HEK293 (cell line): ENCODE measurements around the gene AKR1A1.

Source experiments
- GLIS2 ChIP-seq: fragments of 450-650 bp; formaldehyde crosslinking; IDR thresholded peaks from 2 replicates; pipeline ENCODE4 v1.5.1; 2016; ENCODE audit warnings: missing biosample characterization, missing genetic modification characterization
- KLF16 ChIP-seq: fragments of 450-650 bp; formaldehyde crosslinking; IDR thresholded peaks from 2 replicates; pipeline ENCODE4 v1.5.1; 2017; ENCODE audit warnings: missing biosample characterization, missing genetic modification characterization
- PRDM1 ChIP-seq: fragments of 450-650 bp; formaldehyde crosslinking; IDR thresholded peaks from 2 replicates; pipeline ENCODE4; 2016; ENCODE audit warnings: missing biosample characterization, missing genetic modification characterization
- RBAK ChIP-seq: fragments of 450-650 bp; formaldehyde crosslinking; IDR thresholded peaks from 2 replicates; pipeline ENCODE4 v1.5.1; 2016; ENCODE audit warnings: missing biosample characterization, missing genetic modification characterization
- REPIN1 ChIP-seq: fragments of 450-650 bp; formaldehyde crosslinking; IDR thresholded peaks from 2 replicates; pipeline ENCODE4 v1.5.1; 2017; ENCODE audit warnings: missing biosample characterization, missing genetic modification characterization, low read depth
- SCRT2 ChIP-seq: fragments of 450-650 bp; formaldehyde crosslinking; IDR thresholded peaks from 2 replicates; pipeline ENCODE4 v1.5.1; 2016; ENCODE audit warnings: missing biosample characterization, missing genetic modification characterization
- WT1 ChIP-seq: fragments of 450-650 bp; formaldehyde crosslinking; IDR thresholded peaks from 2 replicates; pipeline ENCODE4 v1.5.1; 2016; ENCODE audit warnings: missing biosample characterization, missing genetic modification characterization
- ZBTB1 ChIP-seq: fragments of 450-650 bp; formaldehyde crosslinking; IDR thresholded peaks from 2 replicates; pipeline ENCODE4 v1.5.1; 2016; ENCODE audit warnings: missing biosample characterization, missing genetic modification characterization
- ZBTB7A ChIP-seq: fragments of 450-650 bp; formaldehyde crosslinking; IDR thresholded peaks from 2 replicates; pipeline ENCODE4 v1.5.1; 2016; ENCODE audit warnings: low read depth, missing biosample characterization, missing genetic modification characterization
- ZFHX2 ChIP-seq: fragments of 450-650 bp; formaldehyde crosslinking; conservative IDR thresholded peaks from 2 replicates; pipeline ENCODE4 v1.5.1; 2016; ENCODE audit warnings: missing biosample characterization, missing genetic modification characterization
- ZFP37 ChIP-seq: fragments of 450-650 bp; formaldehyde crosslinking; IDR thresholded peaks from 2 replicates; pipeline ENCODE4 v1.5.1; 2016; ENCODE audit warnings: missing biosample characterization, missing genetic modification characterization
- ZNF132 ChIP-seq: fragments of 450-650 bp; formaldehyde crosslinking; IDR thresholded peaks from 2 replicates; pipeline ENCODE4 v1.5.1; 2017; ENCODE audit warnings: missing biosample characterization, missing genetic modification characterization, borderline replicate concordance
- ZNF140 ChIP-seq: fragments of 450-650 bp; formaldehyde crosslinking; IDR thresholded peaks from 2 replicates; pipeline ENCODE4 v1.5.1; 2016; ENCODE audit warnings: missing biosample characterization, missing genetic modification characterization
- ZNF146 ChIP-seq: fragments of 450-650 bp; formaldehyde crosslinking; IDR thresholded peaks from 2 replicates; pipeline ENCODE4 v1.5.1; 2016; ENCODE audit warnings: missing biosample characterization, missing genetic modification characterization
- ZNF155 ChIP-seq: fragments of 450-650 bp; formaldehyde crosslinking; IDR thresholded peaks from 2 replicates; pipeline ENCODE4 v1.5.1; 2016; ENCODE audit warnings: missing biosample characterization, missing genetic modification characterization
- ZNF23 ChIP-seq: fragments of 450-650 bp; formaldehyde crosslinking; IDR thresholded peaks from 2 replicates; pipeline ENCODE4 v1.5.1; 2016; ENCODE audit warnings: missing biosample characterization, missing genetic modification characterization, borderline replicate concordance
- ZNF26 ChIP-seq: fragments of 450-650 bp; formaldehyde crosslinking; IDR thresholded peaks from 2 replicates; pipeline ENCODE4 v1.5.1; 2016; ENCODE audit warnings: missing biosample characterization, missing genetic modification characterization
- ZNF324 ChIP-seq: fragments of 450-650 bp; formaldehyde crosslinking; IDR thresholded peaks from 2 replicates; pipeline ENCODE4 v1.5.1; 2016; ENCODE audit warnings: missing biosample characterization, missing genetic modification characterization
- ZNF433 ChIP-seq: fragments of 450-650 bp; formaldehyde crosslinking; IDR thresholded peaks from 2 replicates; pipeline ENCODE4 v1.5.1; 2016; ENCODE audit warnings: missing biosample characterization, missing genetic modification characterization, low read depth
- ZNF449 ChIP-seq: fragments of 450-650 bp; formaldehyde crosslinking; IDR thresholded peaks from 2 replicates; pipeline ENCODE4 v1.5.1; 2017; ENCODE audit warnings: missing biosample characterization, mild to moderate bottlenecking, missing genetic modification characterization, moderate library complexity
- ZNF664 ChIP-seq: fragments of 450-650 bp; formaldehyde crosslinking; IDR thresholded peaks from 2 replicates; pipeline ENCODE4 v1.5.1; 2016; ENCODE audit warnings: missing biosample characterization, missing genetic modification characterization
- ZNF707 ChIP-seq: fragments of 450-650 bp; formaldehyde crosslinking; IDR thresholded peaks from 2 replicates; pipeline ENCODE4 v1.5.1; 2016; ENCODE audit warnings: missing biosample characterization, missing genetic modification characterization
- ZNF777 ChIP-seq: fragments of 450-650 bp; formaldehyde crosslinking; IDR thresholded peaks from 2 replicates; pipeline ENCODE4 v1.5.1; 2017; ENCODE audit warnings: missing biosample characterization, missing genetic modification characterization, borderline replicate concordance
- ZNF843 ChIP-seq: fragments of 450-650 bp; formaldehyde crosslinking; IDR thresholded peaks from 2 replicates; pipeline ENCODE4 v1.5.1; 2016; ENCODE audit warnings: missing biosample characterization, missing genetic modification characterization
- ZSCAN23 ChIP-seq: fragments of 450-650 bp; formaldehyde crosslinking; IDR thresholded peaks from 2 replicates; pipeline ENCODE4 v1.5.1; 2016; ENCODE audit warnings: missing biosample characterization, missing genetic modification characterization
- TF ChIP-seq, protein P1 (sequence below): fragments of 450-650 bp; formaldehyde crosslinking; IDR thresholded peaks from 2 replicates; pipeline ENCODE4 v1.5.1; 2017; ENCODE audit warnings: missing biosample characterization, missing genetic modification characterization
- TF ChIP-seq, protein P2 (sequence below): fragments of 450-650 bp; formaldehyde crosslinking; conservative IDR thresholded peaks from 2 replicates; pipeline ENCODE4 v1.5.1; 2016; ENCODE audit warnings: low read depth, missing biosample characterization, missing genetic modification characterization
- TF ChIP-seq, protein P3 (sequence below): IDR thresholded peaks from 2 replicates; pipeline ENCODE4 v1.6.1; 2011; ENCODE audit warnings: mild to moderate bottlenecking, low read depth, low read length, borderline replicate concordance

The AKR1A1 gene

GRCh38 chr1:45550401-45551351 is at the start of gene AKR1A1 (continued):
- TF ChIP-seq ZSCAN23 (tag by site-specific recombination): no peak
- TF ChIP-seq ZNF140: no peak
- TF ChIP-seq RBAK: no peak
- no peak for TF ChIP-seq ZNF155 (tag by site-specific recombination)
- TF ChIP-seq ZBTB7A (tag by site-specific recombination): no peak
- no peak for TF ChIP-seq ZNF664 (tag by site-specific recombination)
- TF ChIP-seq ZNF843: no peak
- TF ChIP-seq ZBTB1 (tag by site-specific recombination): no peak; the same call in 1 of the 2 replicates
- TF ChIP-seq, protein P1, sequence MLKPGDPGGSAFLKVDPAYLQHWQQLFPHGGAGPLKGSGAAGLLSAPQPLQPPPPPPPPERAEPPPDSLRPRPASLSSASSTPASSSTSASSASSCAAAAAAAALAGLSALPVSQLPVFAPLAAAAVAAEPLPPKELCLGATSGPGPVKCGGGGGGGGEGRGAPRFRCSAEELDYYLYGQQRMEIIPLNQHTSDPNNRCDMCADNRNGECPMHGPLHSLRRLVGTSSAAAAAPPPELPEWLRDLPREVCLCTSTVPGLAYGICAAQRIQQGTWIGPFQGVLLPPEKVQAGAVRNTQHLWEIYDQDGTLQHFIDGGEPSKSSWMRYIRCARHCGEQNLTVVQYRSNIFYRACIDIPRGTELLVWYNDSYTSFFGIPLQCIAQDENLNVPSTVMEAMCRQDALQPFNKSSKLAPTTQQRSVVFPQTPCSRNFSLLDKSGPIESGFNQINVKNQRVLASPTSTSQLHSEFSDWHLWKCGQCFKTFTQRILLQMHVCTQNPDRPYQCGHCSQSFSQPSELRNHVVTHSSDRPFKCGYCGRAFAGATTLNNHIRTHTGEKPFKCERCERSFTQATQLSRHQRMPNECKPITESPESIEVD (tag by site-specific recombination): no peak
- TF ChIP-seq ZNF324: peak; percentile 77; the same call in 1 of the 2 replicates
- TF ChIP-seq WT1 (tag by site-specific recombination): no peak
- no peak for TF ChIP-seq PRDM1
- peak; percentile 99 for TF ChIP-seq KLF16 (tag by site-specific recombination)
- peak; percentile 93 for TF ChIP-seq ZFHX2 (tag by site-specific recombination)
- TF ChIP-seq ZNF26: no peak
- TF ChIP-seq REPIN1: no peak
- TF ChIP-seq ZNF23: no peak
- TF ChIP-seq SCRT2 (tag by site-specific recombination): no peak
- TF ChIP-seq ZNF433 (tag by site-specific recombination): no peak
- 0 out of 2 replicates have a peak, but pooled peaks have one; percentile 23 for TF ChIP-seq GLIS2
- no peak for TF ChIP-seq ZNF707 (tag by site-specific recombination)
- no peak for TF ChIP-seq ZNF132 (tag by site-specific recombination)
- TF ChIP-seq, protein P2, sequence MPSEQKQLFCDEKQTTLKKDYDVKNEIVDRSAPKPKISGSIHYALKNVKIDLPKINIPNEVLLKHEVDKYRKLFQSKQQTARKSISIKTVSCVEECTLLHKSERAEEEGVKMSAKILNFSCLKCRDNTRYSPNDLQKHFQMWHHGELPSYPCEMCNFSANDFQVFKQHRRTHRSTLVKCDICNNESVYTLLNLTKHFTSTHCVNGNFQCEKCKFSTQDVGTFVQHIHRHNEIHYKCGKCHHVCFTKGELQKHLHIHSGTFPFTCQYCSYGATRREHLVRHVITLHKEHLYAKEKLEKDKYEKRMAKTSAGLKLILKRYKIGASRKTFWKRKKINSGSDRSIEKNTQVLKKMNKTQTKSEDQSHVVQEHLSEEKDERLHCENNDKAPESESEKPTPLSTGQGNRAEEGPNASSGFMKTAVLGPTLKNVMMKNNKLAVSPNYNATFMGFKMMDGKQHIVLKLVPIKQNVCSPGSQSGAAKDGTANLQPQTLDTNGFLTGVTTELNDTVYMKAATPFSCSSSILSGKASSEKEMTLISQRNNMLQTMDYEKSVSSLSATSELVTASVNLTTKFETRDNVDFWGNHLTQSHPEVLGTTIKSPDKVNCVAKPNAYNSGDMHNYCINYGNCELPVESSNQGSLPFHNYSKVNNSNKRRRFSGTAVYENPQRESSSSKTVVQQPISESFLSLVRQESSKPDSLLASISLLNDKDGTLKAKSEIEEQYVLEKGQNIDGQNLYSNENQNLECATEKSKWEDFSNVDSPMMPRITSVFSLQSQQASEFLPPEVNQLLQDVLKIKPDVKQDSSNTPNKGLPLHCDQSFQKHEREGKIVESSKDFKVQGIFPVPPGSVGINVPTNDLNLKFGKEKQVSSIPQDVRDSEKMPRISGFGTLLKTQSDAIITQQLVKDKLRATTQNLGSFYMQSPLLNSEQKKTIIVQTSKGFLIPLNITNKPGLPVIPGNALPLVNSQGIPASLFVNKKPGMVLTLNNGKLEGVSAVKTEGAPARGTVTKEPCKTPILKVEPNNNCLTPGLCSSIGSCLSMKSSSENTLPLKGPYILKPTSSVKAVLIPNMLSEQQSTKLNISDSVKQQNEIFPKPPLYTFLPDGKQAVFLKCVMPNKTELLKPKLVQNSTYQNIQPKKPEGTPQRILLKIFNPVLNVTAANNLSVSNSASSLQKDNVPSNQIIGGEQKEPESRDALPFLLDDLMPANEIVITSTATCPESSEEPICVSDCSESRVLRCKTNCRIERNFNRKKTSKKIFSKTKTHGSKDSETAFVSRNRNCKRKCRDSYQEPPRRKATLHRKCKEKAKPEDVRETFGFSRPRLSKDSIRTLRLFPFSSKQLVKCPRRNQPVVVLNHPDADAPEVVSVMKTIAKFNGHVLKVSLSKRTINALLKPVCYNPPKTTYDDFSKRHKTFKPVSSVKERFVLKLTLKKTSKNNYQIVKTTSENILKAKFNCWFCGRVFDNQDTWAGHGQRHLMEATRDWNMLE (tag by site-specific recombination): peak; percentile 67
- no peak for TF ChIP-seq ZNF146 (tag by site-specific recombination)
- TF ChIP-seq ZNF777 (tag by site-specific recombination): no peak
- TF ChIP-seq ZNF449: no peak
- 0 out of 2 replicates have a peak, but pooled peaks have one; percentile 74 for TF ChIP-seq ZFP37 (tag by site-specific recombination)
- TF ChIP-seq, protein P3, sequence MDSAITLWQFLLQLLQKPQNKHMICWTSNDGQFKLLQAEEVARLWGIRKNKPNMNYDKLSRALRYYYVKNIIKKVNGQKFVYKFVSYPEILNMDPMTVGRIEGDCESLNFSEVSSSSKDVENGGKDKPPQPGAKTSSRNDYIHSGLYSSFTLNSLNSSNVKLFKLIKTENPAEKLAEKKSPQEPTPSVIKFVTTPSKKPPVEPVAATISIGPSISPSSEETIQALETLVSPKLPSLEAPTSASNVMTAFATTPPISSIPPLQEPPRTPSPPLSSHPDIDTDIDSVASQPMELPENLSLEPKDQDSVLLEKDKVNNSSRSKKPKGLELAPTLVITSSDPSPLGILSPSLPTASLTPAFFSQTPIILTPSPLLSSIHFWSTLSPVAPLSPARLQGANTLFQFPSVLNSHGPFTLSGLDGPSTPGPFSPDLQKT: no peak
